Measurements from ENCODE around the gene AIG1. TPM values are rescaled to one million over a fixed set of nuclear protein-coding genes. Genes with fewer than 3 reads are reported as not detected.

The AIG1 gene
- total RNA-seq, 2 donors from 2014 or later, result 11.9 to 13.5 TPM

DNA sequence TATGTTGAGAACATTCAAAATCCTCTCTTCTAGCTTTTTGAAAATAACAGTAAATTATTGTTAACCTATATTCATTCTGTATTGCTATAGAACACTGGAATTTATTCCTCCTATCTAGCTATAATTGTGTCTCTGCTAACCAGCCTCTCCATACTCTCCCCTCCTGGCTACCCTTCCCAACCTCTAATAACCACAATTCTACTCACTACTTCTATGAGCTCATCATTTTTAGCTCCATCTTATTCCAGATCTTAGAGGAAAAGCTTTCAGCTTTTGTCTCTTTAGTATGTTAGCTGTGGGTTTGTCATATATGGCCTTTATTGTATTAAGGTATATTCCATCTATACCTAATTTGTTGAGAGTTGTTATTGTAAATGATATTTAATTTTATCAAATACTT, 108.8 kb downstream of the AIG1 start:
- Histone ChIP-seq H3K4me3 (no peak overlapping the region), H3K4me1 (no peaks in the 10 kb centered on the region), H3K36me3 (replicated peaks in 1 of 2; ENCODE audit: insufficient read depth in 1 of 2, low read depth in 2 of 2) (no peaks in the 10 kb centered on the region), H3K9me3 (no peaks in the 10 kb centered on the region), H3K27ac (no peak overlapping the region), H3K27me3 (no peaks in the 10 kb centered on the region)
- ATAC-seq (no peak), DNase-seq (no peak)
- intact Hi-C loops (cut with DNase I), result no loop called here
- TF ChIP-seq, protein P1, sequence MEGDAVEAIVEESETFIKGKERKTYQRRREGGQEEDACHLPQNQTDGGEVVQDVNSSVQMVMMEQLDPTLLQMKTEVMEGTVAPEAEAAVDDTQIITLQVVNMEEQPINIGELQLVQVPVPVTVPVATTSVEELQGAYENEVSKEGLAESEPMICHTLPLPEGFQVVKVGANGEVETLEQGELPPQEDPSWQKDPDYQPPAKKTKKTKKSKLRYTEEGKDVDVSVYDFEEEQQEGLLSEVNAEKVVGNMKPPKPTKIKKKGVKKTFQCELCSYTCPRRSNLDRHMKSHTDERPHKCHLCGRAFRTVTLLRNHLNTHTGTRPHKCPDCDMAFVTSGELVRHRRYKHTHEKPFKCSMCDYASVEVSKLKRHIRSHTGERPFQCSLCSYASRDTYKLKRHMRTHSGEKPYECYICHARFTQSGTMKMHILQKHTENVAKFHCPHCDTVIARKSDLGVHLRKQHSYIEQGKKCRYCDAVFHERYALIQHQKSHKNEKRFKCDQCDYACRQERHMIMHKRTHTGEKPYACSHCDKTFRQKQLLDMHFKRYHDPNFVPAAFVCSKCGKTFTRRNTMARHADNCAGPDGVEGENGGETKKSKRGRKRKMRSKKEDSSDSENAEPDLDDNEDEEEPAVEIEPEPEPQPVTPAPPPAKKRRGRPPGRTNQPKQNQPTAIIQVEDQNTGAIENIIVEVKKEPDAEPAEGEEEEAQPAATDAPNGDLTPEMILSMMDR (IDR thresholded peaks at IDR 0.05), result no peak
- TF ChIP-seq POLR2A (IDR thresholded peaks at IDR 0.05), result no peak

DNA sequence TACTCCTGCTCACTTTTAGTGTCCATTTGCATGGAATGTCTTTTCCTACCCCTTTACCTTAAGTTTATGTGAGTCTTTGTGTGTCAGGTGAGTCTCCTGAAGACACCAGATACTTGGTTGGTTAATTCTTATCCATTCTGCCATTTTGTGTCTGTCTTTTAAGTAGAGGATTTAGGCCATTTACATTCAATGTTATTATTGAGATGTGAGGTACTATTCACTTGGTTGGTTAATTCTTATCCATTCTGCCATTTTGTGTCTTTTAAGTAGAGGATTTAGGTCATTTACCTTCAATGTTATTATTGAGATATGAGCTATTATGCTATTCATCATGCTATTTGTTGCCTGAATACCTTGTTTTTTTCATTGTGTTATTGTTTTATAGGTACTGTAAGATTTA, 113.8 kb downstream of the AIG1 start:
- H3K36me3 ChIP-seq (replicated peaks in 1 of 2; ENCODE audit: insufficient read depth in 1 of 2, low read depth in 2 of 2), result no peaks in the 10 kb centered on the region
- H3K27ac ChIP-seq, result no peak overlapping the region
- H3K4me1 ChIP-seq, result no peaks in the 10 kb centered on the region
- intact Hi-C loops (cut with DNase I), result no loop called here
- H3K4me3 ChIP-seq, result no peak overlapping the region
- no peak for TF ChIP-seq POLR2A (IDR thresholded peaks at IDR 0.05)
- TF ChIP-seq, protein P1 (IDR thresholded peaks at IDR 0.05), result no peak
- H3K27me3 ChIP-seq, result no peaks in the 10 kb centered on the region
- H3K9me3 ChIP-seq, result no peaks in the 10 kb centered on the region
- DNase-seq, result no peak
- no peak for ATAC-seq

DNA sequence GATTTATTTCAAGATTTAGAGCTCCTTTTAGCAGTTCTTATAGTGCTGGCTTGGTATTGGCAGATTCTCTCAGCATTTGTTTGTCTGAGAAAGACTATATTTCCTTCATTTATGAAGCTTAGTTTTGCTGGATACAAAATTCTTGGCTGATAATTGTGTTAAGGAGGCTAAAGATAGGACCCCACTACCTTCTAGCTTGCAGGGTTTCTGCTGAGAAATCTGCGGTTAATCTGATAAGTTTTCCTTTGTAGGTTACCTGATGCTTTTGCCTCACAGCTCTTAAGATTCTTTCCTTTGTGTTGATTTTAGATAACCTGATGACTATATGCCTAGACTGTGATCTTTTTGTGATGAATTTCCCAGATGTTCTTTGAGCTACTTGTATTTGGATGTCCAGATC, 114.3 kb downstream of the AIG1 start:
- no peak overlapping the region for H3K4me3 ChIP-seq
- intact Hi-C loops (cut with DNase I), result no loop called here
- no peak overlapping the region for H3K27ac ChIP-seq
- H3K36me3 ChIP-seq (replicated peaks in 1 of 2; ENCODE audit: insufficient read depth in 1 of 2, low read depth in 2 of 2), result no peaks in the 10 kb centered on the region
- no peak for TF ChIP-seq POLR2A (IDR thresholded peaks at IDR 0.05)
- TF ChIP-seq, protein P1 (IDR thresholded peaks at IDR 0.05), result no peak
- H3K9me3 ChIP-seq, result no peaks in the 10 kb centered on the region
- WGBS, 2 donors, result 96 to 100% methylated on average over 1 of the region's 1 CpG
- no peaks in the 10 kb centered on the region for H3K4me1 ChIP-seq
- H3K27me3 ChIP-seq, result no peaks in the 10 kb centered on the region
- no peak for ATAC-seq
- no peak for DNase-seq

DNA sequence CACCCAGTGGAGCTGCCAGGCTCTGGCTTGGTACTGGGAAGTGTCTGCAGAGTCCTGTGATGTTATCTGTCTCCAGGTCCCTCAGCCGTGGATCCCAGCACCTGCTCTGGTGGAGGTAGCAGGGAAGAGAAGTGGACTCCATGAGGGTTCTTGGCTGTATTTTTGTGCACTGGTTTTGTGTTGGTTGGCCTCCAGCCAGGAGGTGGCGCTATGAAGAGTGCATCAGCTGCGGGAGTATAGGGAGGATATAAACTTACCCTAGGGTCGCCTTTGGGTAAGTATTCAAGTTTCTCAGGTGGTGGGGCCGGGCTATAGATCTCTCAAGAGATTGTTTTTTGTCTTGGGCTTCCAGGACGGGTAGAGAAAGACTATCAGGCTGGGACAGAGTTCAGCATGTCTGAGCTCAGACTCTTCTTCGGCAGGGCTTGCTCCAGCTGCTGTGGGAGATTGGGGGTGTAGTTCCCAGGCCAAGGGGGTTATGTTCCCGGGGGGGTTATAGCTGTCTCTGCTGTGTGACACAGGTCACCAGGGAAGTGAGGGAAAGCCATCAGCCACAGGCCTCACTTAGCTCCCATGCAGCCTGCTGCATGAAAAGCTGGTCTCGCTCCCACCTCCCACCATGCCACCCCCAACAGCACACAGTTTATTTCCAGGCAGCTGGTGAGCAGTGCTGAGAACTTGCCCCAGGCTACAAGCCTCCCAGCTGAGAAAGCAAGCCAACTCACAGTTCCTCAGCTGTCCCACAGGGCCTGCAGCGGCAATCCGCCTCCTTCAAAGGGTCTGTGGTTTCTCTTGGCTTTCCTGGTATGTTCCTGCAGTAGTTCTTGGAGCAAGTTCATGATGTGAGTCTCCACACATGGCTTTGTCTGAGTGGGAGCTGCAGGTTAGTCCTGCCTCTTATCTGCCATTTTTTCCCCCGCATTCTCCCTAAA, 115.7 kb downstream of the AIG1 start:
- TF ChIP-seq, protein P1 (IDR thresholded peaks at IDR 0.05), result no peak
- no peak for TF ChIP-seq POLR2A (IDR thresholded peaks at IDR 0.05)
- ATAC-seq (no peak), DNase-seq (no peak)
- intact Hi-C loops (cut with DNase I), result no loop called here
- H3K4me1 ChIP-seq, result no peaks in the 10 kb centered on the region
- no peaks in the 10 kb centered on the region for H3K9me3 ChIP-seq
- no peak overlapping the region for H3K27ac ChIP-seq
- 93 to 95% methylated on average over 9 to 12 of the region's 12 CpGs for WGBS, 2 donors
- H3K4me3 ChIP-seq, result no peak overlapping the region
- no peaks in the 10 kb centered on the region for H3K27me3 ChIP-seq
- no peaks in the 10 kb centered on the region for H3K36me3 ChIP-seq (replicated peaks in 1 of 2; ENCODE audit: insufficient read depth in 1 of 2, low read depth in 2 of 2)

DNA sequence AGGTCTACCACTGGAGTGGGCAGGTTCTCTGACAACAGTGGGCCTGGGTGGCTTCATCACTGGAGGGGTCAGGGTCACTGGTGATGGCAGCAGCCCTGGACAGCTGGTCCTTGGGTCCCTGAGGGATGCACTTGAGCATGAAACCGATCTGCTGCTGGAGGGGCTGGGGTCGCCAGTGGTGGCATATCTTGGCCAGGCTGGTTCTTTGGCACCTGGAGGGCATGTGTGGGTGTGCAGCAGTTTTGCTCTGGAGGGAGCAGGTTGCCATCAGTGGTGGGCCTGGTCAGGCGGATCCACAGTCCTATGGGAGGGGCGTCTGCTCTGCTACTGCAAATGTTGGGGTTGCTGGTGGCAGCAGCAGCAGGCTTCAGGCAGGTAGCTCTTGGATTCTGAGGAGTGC, 117.0 kb downstream of the AIG1 start:
- Histone ChIP-seq H3K9me3 (no peaks in the 10 kb centered on the region), H3K27ac (no peak overlapping the region), H3K4me1 (no peaks in the 10 kb centered on the region), H3K4me3 (no peak overlapping the region), H3K36me3 (replicated peaks in 1 of 2; ENCODE audit: insufficient read depth in 1 of 2, low read depth in 2 of 2) (no peaks in the 10 kb centered on the region), H3K27me3 (no peaks in the 10 kb centered on the region)
- TF ChIP-seq POLR2A (IDR thresholded peaks at IDR 0.05), result no peak
- TF ChIP-seq, protein P1 (IDR thresholded peaks at IDR 0.05), result no peak
- intact Hi-C loops (cut with DNase I), result no loop called here
- DNase-seq, result no peak
- ATAC-seq, result no peak
- WGBS, 2 donors, result 82 to 83% methylated on average over 1 to 4 of the region's 4 CpGs

Measured in body of pancreas (tissue), 4 donors.